Caki2 (cell line): ENCODE data around the gene PTPN12. TPM values are rescaled to one million over a fixed set of nuclear protein-coding genes. Genes with fewer than 3 reads are reported as not detected.
"Not testable (repeated sequence)": the region's sequence is repeated elsewhere in the genome, so short reads cannot be mapped to it uniquely, and the experiment has no call there.

ENCODE experiments used
- DNase-seq: peaks from one replicate; pipeline ENCODE4 v3.0.0-alpha.2; 2015; ENCODE audit warnings: low read depth
- in situ Hi-C: cut with HindIII; loops from 2 replicates; pipeline ENCODE4 v1.10.0; 2016; ENCODE audit warnings: low sequenced_read_pairs, low pct_unique_long_range_greater_than_20kb, mixed read lengths
- total RNA-seq: library from RNA; depleted of rRNA; stranded (reverse); fragments of >200 nt; shearing (Covaris generic); gene quantifications from 2 replicates; pipeline ENCODE4 v1.2.3, GENCODE V29; 2014; ENCODE audit warnings: low replicate concordance; rRNA removed

Gene PTPN12
- total RNA-seq: 19.0 and 22.5 TPM in 2 replicates

DNA sequence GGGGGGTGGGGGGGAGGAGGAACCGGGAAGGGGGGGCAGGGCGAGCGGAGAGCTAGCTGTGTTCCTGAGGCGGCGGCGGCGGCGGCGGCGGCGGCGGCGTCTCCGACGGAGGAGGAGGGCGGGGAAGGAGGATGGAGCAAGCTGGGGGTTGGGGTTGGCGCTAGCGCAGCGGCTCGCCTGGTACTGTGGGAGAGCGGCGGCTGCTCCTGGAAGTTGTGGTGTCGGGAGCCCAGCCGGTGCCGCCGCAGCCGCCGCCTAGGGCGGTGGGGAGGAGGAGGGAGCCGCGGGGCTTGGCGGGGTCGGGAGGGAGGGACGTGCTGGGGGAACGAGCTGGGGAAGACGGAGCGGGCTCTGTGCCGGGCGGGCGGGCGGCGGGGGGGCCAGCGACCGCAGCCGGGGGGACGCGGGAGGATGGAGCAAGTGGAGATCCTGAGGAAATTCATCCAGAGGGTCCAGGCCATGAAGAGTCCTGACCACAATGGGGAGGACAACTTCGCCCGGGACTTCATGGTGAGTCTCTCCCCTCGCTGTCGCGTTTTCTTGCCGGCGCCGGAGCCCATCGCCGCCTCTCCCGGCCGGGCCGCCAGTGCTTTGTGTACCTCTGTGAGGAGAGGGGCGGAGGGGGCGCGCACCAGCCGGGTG lies at the start of gene PTPN12:
Gene PTPN12 (plus strand): TSS at position 160 of the 642 bp plus-strand sequence. CDS start 252 bp downstream, at position 412.
- DNase-seq: no peak

DNA sequence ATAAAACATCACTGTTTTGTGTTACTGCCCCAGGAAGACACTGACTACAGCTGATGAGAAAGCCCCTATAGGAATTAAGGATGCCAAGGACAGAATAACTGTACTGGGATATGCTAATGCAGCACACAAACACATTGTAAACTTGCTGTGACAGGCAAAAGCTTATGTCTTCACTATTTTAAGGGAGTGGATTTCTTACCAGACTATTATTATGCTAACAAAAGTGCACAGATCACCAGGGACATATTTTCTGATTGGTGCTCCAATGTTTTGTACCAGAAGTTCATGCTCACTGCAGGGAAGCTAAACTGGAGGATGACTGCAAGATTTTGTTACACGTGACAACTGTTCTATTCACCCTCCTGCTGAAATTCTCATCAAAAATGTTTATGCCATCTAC lies 48.1 kb upstream of the PTPN12 start:
- in situ Hi-C loops: no loop called here
- DNase-seq: no peak

More for the DNA sequence above, at the start of gene PTPN12:
- in situ Hi-C loops: no loop called here

GRCh38 chr7:77497079-77497478 lies 40.0 kb upstream of the PTPN12 start:
- in situ Hi-C loops: no loop called here
- no peak for DNase-seq

DNA sequence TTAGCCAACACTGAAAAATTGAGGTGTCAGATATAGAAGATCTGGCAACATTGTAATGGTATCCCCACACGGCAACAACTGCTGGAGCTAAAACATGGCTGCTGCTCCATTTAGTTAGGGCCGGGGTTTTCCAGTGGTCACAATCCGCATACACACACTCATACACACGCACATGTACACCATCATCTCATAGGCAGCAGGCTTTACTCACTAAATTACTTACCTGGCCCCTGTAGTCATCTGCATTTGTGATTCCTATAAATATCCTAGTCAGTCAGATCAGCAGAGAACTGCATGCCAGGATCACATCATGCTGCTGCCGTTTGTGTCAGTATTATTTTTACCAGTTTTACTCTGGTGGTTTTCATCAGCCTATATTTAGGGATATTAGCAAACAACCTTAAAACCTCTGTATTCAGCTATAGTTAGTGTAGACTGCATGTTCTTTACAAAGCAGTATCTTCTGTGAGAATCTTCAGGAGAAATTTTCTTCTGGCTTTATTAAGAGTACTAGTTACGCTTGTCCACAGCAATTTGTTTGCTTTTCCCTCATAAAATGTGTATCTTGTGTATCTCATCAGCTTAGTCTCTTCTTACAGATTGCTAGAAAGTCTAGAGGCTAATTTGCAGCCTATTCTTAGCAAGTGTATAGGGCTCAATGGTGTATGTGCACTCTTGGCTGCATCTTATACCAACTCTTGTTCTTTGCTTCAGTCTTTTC lies 38.3 kb upstream of the PTPN12 start:
- in situ Hi-C loops: no loop called here
- DNase-seq: no peak

DNA sequence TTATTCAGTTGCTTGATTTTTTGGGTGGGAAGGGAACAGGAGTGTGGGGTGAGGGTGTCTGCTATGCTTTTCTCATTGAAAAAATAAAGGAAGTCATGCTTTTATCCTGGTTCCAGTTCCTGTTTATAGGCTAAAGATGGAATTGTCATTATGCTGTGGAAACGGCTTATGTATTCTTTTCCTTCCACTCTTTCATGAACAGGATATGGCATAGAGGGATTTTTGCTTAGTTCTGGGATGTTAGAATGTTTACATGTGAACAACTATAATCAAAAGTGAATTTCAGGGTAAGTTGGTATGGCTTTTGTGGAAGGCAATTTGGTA lies 35.9 kb upstream of the PTPN12 start:
- DNase-seq: no peak
- in situ Hi-C loops: no loop called here

- no peak for DNase-seq
- in situ Hi-C loops: no loop called here
Observed at GRCh38 chr7:77504951-77505350, 32.1 kb upstream of the PTPN12 start.

GRCh38 chr7:77506899-77507298 lies 30.2 kb upstream of the PTPN12 start:
- DNase-seq: no peak
- in situ Hi-C loops: no loop called here

GRCh38 chr7:77513002-77513670 lies 24.0 kb upstream of the PTPN12 start:
- DNase-seq, in situ Hi-C loops: not testable (repeated sequence)

DNA sequence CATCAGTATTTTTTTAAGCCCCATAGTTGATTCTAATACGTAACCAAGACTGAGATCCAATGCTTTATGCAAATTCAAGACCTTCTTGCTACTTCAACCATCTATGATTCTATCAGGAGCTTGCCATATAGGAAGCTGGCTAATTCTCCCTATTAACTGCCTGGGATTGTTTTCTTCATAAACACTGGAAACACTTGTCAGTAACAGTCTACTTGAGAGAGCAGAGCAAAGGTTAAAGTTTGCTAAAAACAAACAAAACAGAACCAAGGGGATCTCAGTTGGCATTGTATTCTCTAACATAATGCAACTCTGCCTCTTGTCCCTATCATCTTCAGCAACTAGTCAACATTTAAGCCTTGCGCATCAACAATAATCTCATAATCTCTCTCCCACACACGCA lies 21.0 kb upstream of the PTPN12 start:
- no peak for DNase-seq
- in situ Hi-C loops: no loop called here

DNA sequence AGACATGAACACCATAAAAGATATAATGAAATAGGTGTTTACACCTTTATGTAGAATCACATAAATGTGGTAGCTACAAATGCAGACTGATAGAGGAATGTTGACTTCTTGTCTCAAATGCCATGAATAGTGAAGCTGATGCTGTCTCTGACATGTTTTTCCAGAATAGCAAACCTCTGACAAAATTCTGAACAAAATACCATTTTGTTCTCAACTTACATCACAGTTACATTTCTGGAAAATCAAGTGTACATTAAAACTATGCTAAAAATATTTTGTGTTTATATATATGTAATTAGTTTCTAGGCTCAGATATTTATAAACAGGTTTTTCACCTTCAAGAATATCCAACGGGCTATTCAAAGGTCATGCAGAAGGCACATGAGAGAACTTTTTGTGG lies 16.8 kb upstream of the PTPN12 start:
- in situ Hi-C loops: no loop called here
- DNase-seq: no peak

DNA sequence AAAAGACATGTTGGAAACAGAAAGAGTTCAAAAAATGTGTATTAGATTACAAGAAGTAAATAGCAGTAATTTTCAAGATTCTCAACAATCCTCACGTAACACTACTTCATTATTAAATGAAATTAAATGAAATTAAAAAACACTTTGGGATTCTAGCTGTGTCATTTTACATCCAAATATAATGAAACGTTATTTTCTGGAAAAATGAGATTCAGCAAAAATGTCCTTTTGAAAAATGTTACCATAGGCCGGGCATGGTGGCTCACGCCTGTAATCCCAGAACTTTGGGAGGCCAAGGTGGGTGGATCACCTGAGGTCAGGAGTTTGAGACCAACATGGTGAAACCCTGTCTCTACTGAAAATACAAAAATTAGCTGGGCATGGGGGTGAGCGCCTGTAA lies 15.6 kb upstream of the PTPN12 start:
- in situ Hi-C loops, DNase-seq: not testable (repeated sequence)

DNA sequence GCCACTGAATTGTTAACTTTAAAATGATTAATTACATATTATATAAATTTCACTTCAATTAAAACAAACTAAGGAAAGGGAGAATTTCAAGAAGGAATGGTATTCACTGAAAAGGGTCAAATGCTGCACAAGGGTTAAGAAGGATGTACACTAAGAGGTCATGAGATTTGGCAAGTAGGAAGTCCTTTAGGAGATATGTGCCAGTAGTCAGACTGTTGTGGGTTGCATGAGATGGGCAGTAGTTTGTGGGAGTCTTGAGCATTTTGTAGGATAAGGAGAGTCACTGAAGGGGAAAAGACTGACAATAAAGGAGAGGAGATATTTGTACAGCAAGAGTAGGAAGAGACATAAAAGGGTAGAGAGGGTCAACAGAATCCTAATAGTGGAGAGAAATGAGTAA lies 12.4 kb upstream of the PTPN12 start:
- in situ Hi-C loops: no loop called here
- DNase-seq: no peak

- in situ Hi-C loops: no loop called here
- DNase-seq: no peak
Observed at GRCh38 chr7:77525231-77525630, 11.9 kb upstream of the PTPN12 start.

DNA sequence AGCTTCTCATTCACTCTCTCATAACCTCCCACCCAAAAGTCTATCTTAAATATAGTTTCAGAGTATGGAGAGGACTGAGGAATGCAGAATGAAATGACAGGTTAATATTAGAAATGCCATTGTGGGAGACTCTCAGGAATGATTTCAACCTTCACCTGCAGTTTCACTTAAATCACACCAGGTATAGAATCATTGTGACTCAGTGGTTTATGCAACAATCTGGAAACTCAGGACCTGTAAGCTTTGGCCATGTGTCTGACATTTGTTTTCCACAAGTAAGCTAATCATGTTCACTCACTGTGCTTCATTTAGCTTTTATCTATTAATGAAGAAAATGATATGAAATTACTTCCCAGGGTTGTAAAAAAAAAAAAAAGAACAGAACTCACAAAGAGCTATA lies 8.7 kb upstream of the PTPN12 start:
- no peak for DNase-seq
- in situ Hi-C loops: no loop called here

- in situ Hi-C loops: no loop called here
- no peak for DNase-seq
Observed at GRCh38 chr7:77529279-77529678, 7.8 kb upstream of the PTPN12 start.

- DNase-seq: no peak
- in situ Hi-C loops: no loop called here
Observed at GRCh38 chr7:77531038-77531437, 6.1 kb upstream of the PTPN12 start.

DNA sequence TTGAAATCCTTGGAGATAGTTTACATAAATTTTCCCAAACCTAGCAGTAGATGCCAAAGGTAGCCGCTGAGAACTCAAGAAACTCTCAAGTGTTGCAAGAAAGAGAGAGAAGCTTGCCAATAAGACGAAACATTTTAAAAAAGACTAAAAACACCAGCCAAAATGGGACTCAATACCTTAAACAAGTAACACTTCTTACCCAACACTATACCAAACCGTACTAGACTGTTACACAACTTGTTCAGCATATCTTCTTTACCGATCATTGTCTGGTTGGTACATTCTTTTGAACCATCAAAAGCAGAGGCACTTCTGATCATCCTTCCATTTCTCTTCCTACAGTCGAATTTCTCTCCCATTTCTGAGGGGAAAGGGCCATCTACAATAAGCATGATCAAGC lies 4.8 kb upstream of the PTPN12 start:
- DNase-seq: no peak
- in situ Hi-C loops: no loop called here

GRCh38 chr7:77532732-77533131 lies 4.4 kb upstream of the PTPN12 start:
- in situ Hi-C loops, DNase-seq: not testable (repeated sequence)

DNA sequence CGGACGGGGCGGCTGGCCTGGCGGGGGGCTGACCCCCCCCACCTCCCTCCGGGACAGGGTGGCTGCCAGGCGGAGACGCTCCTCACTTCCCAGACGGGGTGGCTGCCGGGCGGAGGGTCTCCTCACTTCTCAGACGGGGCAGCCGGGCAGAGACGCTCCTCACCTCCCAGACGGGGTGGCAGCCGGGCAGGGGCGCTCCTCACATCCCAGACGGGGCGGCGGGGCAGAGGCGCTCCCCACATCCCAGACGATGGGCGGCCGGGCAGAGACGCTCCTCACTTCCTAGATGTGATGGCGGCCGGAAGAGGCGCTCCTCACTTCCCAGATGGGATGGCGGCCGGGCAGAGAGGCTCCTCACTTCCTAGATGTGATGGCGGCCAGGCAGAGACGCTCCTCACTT lies 3.0 kb upstream of the PTPN12 start:
- in situ Hi-C loops, DNase-seq: not testable (repeated sequence)
